Measurements from ENCODE around the gene RCAN2. TPM values are rescaled to one million over a fixed set of nuclear protein-coding genes. Genes with fewer than 3 reads are reported as not detected.

The RCAN2 gene
- polyA plus RNA-seq, 4 donors = 0.67 to 8.7 (median 4.0) TPM

- Histone ChIP-seq H3K36me3 (ENCODE audit: control insufficient read depth in 3 of 3, insufficient read depth in 2 of 3, low read depth in 1 of 3, low read length in 3 of 3) (no peaks in the 10 kb centered on the region), H3K9me3 (ENCODE audit: control insufficient read depth in 2 of 2, insufficient read depth in 1 of 2, low read depth in 1 of 2, low read length in 1 of 2) (no peaks in the 10 kb centered on the region), H3K4me1 (ENCODE audit: control insufficient read depth in 3 of 3, insufficient read depth in 2 of 3, low read depth in 1 of 3, low read length in 2 of 3) (peaks cover 0 to 8% (median 0%) of the 10 kb centered on the region in 3 donors), H3K4me3 (ENCODE audit: low read depth in 1 of 3, low read length in 3 of 3) (no peak overlapping the region), H3K27me3 (ENCODE audit: control insufficient read depth in 3 of 3, insufficient read depth in 3 of 3, low read length in 3 of 3) (no peaks in the 10 kb centered on the region), H3K27ac (ENCODE audit: low read depth in 1 of 3, low read length in 2 of 3) (no peak overlapping the region)
- no peak for DNase-seq
- 71 to 81% (median 78%) methylated on average over 5 of the region's 5 CpGs for WGBS, 3 donors
- FAIRE-seq = no peak
These were observed 134.7 kb downstream of the RCAN2 start for GRCh38 chr6:46356543-46356942.

GRCh38 chr6:46353528-46353927 is 137.7 kb downstream of the RCAN2 start:
- DNase-seq (no peak), FAIRE-seq (no peak)
- peaks cover 0 to 8% (median 0%) of the 10 kb centered on the region in 3 donors for H3K4me1 ChIP-seq (ENCODE audit: control insufficient read depth in 3 of 3, insufficient read depth in 2 of 3, low read depth in 1 of 3, low read length in 2 of 3)
- H3K4me3 ChIP-seq (ENCODE audit: low read depth in 1 of 3, low read length in 3 of 3) = no peak overlapping the region
- WGBS, 3 donors = 63 to 90% (median 83%) methylated on average over 3 of the region's 3 CpGs
- H3K36me3 ChIP-seq (ENCODE audit: control insufficient read depth in 3 of 3, insufficient read depth in 2 of 3, low read depth in 1 of 3, low read length in 3 of 3) = no peaks in the 10 kb centered on the region
- H3K27me3 ChIP-seq (ENCODE audit: control insufficient read depth in 3 of 3, insufficient read depth in 3 of 3, low read length in 3 of 3) = no peaks in the 10 kb centered on the region
- H3K9me3 ChIP-seq (ENCODE audit: control insufficient read depth in 2 of 2, insufficient read depth in 1 of 2, low read depth in 1 of 2, low read length in 1 of 2) = no peaks in the 10 kb centered on the region
- no peak overlapping the region for H3K27ac ChIP-seq (ENCODE audit: low read depth in 1 of 3, low read length in 2 of 3)

GRCh38 chr6:46352541-46353268 is 138.5 kb downstream of the RCAN2 start:
- no peak for FAIRE-seq
- WGBS, 3 donors = 90 to 94% (median 93%) methylated on average over 2 of the region's 2 CpGs
- H3K9me3 ChIP-seq (ENCODE audit: control insufficient read depth in 2 of 2, insufficient read depth in 1 of 2, low read depth in 1 of 2, low read length in 1 of 2) = no peaks in the 10 kb centered on the region
- no peak overlapping the region for H3K27ac ChIP-seq (ENCODE audit: low read depth in 1 of 3, low read length in 2 of 3)
- H3K27me3 ChIP-seq (ENCODE audit: control insufficient read depth in 3 of 3, insufficient read depth in 3 of 3, low read length in 3 of 3) = no peaks in the 10 kb centered on the region
- H3K36me3 ChIP-seq (ENCODE audit: control insufficient read depth in 3 of 3, insufficient read depth in 2 of 3, low read depth in 1 of 3, low read length in 3 of 3) = no peaks in the 10 kb centered on the region
- peaks cover 0 to 3% (median 0%) of the 10 kb centered on the region in 3 donors for H3K4me1 ChIP-seq (ENCODE audit: control insufficient read depth in 3 of 3, insufficient read depth in 2 of 3, low read depth in 1 of 3, low read length in 2 of 3)
- no peak overlapping the region for H3K4me3 ChIP-seq (ENCODE audit: low read depth in 1 of 3, low read length in 3 of 3)
- no peak for DNase-seq

- H3K27me3 ChIP-seq (ENCODE audit: control insufficient read depth in 3 of 3, insufficient read depth in 3 of 3, low read length in 3 of 3) = no peaks in the 10 kb centered on the region
- no peak for FAIRE-seq
- no peak overlapping the region for H3K4me3 ChIP-seq (ENCODE audit: low read depth in 1 of 3, low read length in 3 of 3)
- no peaks in the 10 kb centered on the region for H3K36me3 ChIP-seq (ENCODE audit: control insufficient read depth in 3 of 3, insufficient read depth in 2 of 3, low read depth in 1 of 3, low read length in 3 of 3)
- no peaks in the 10 kb centered on the region for H3K4me1 ChIP-seq (ENCODE audit: control insufficient read depth in 3 of 3, insufficient read depth in 2 of 3, low read depth in 1 of 3, low read length in 2 of 3)
- DNase-seq = no peak
- H3K27ac ChIP-seq (ENCODE audit: low read depth in 1 of 3, low read length in 2 of 3) = no peak overlapping the region
- 50 to 65% (median 58%) methylated on average over 1 of the region's 1 CpG for WGBS, 3 donors
- H3K9me3 ChIP-seq (ENCODE audit: control insufficient read depth in 2 of 2, insufficient read depth in 1 of 2, low read depth in 1 of 2, low read length in 1 of 2) = no peaks in the 10 kb centered on the region
These were observed 140.5 kb downstream of the RCAN2 start for GRCh38 chr6:46350714-46351113.

GRCh38 chr6:46347669-46348068 is 143.6 kb downstream of the RCAN2 start:
- peak in 1 of 2 donors; percentile 31 for DNase-seq
- Histone ChIP-seq H3K27me3 (ENCODE audit: control insufficient read depth in 3 of 3, insufficient read depth in 3 of 3, low read length in 3 of 3) (no peaks in the 10 kb centered on the region), H3K4me1 (ENCODE audit: control insufficient read depth in 3 of 3, insufficient read depth in 2 of 3, low read depth in 1 of 3, low read length in 2 of 3) (no peaks in the 10 kb centered on the region), H3K9me3 (ENCODE audit: control insufficient read depth in 2 of 2, insufficient read depth in 1 of 2, low read depth in 1 of 2, low read length in 1 of 2) (no peaks in the 10 kb centered on the region), H3K36me3 (ENCODE audit: control insufficient read depth in 3 of 3, insufficient read depth in 2 of 3, low read depth in 1 of 3, low read length in 3 of 3) (no peaks in the 10 kb centered on the region), H3K27ac (ENCODE audit: low read depth in 1 of 3, low read length in 2 of 3) (no peak overlapping the region), H3K4me3 (ENCODE audit: low read depth in 1 of 3, low read length in 3 of 3) (no peak overlapping the region)
- no peak for FAIRE-seq
- WGBS, 3 donors = 20 to 65% (median 53%) methylated on average over 3 of the region's 3 CpGs

- 87 to 96% (median 91%) methylated on average over 2 of the region's 2 CpGs for WGBS, 3 donors
- no peaks in the 10 kb centered on the region for H3K4me1 ChIP-seq (ENCODE audit: control insufficient read depth in 3 of 3, insufficient read depth in 2 of 3, low read depth in 1 of 3, low read length in 2 of 3)
- H3K27me3 ChIP-seq (ENCODE audit: control insufficient read depth in 3 of 3, insufficient read depth in 3 of 3, low read length in 3 of 3) = no peaks in the 10 kb centered on the region
- DNase-seq = no peak
- no peak for FAIRE-seq
- no peak overlapping the region for H3K27ac ChIP-seq (ENCODE audit: low read depth in 1 of 3, low read length in 2 of 3)
- no peaks in the 10 kb centered on the region for H3K36me3 ChIP-seq (ENCODE audit: control insufficient read depth in 3 of 3, insufficient read depth in 2 of 3, low read depth in 1 of 3, low read length in 3 of 3)
- no peaks in the 10 kb centered on the region for H3K9me3 ChIP-seq (ENCODE audit: control insufficient read depth in 2 of 2, insufficient read depth in 1 of 2, low read depth in 1 of 2, low read length in 1 of 2)
- H3K4me3 ChIP-seq (ENCODE audit: low read depth in 1 of 3, low read length in 3 of 3) = no peak overlapping the region
These were observed 151.0 kb downstream of the RCAN2 start for GRCh38 chr6:46340246-46340645.

GRCh38 chr6:46338131-46338530 is 153.1 kb downstream of the RCAN2 start:
- Histone ChIP-seq H3K4me3 (ENCODE audit: low read depth in 1 of 3, low read length in 3 of 3) (no peak overlapping the region), H3K4me1 (ENCODE audit: control insufficient read depth in 3 of 3, insufficient read depth in 2 of 3, low read depth in 1 of 3, low read length in 2 of 3) (no peaks in the 10 kb centered on the region), H3K27me3 (ENCODE audit: control insufficient read depth in 3 of 3, insufficient read depth in 3 of 3, low read length in 3 of 3) (no peaks in the 10 kb centered on the region), H3K9me3 (ENCODE audit: control insufficient read depth in 2 of 2, insufficient read depth in 1 of 2, low read depth in 1 of 2, low read length in 1 of 2) (no peaks in the 10 kb centered on the region), H3K27ac (ENCODE audit: low read depth in 1 of 3, low read length in 2 of 3) (no peak overlapping the region), H3K36me3 (ENCODE audit: control insufficient read depth in 3 of 3, insufficient read depth in 2 of 3, low read depth in 1 of 3, low read length in 3 of 3) (no peaks in the 10 kb centered on the region)
- no peak for FAIRE-seq
- WGBS, 3 donors = 60 to 78% (median 69%) methylated on average over 2 of the region's 2 CpGs
- DNase-seq = no peak

- WGBS, 3 donors = 96 to 97% (median 97%) methylated on average over 3 of the region's 3 CpGs
- Histone ChIP-seq H3K4me1 (ENCODE audit: control insufficient read depth in 3 of 3, insufficient read depth in 2 of 3, low read depth in 1 of 3, low read length in 2 of 3) (no peaks in the 10 kb centered on the region), H3K4me3 (ENCODE audit: low read depth in 1 of 3, low read length in 3 of 3) (no peak overlapping the region), H3K27me3 (ENCODE audit: control insufficient read depth in 3 of 3, insufficient read depth in 3 of 3, low read length in 3 of 3) (no peaks in the 10 kb centered on the region), H3K9me3 (ENCODE audit: control insufficient read depth in 2 of 2, insufficient read depth in 1 of 2, low read depth in 1 of 2, low read length in 1 of 2) (no peaks in the 10 kb centered on the region), H3K27ac (ENCODE audit: low read depth in 1 of 3, low read length in 2 of 3) (no peak overlapping the region), H3K36me3 (ENCODE audit: control insufficient read depth in 3 of 3, insufficient read depth in 2 of 3, low read depth in 1 of 3, low read length in 3 of 3) (no peaks in the 10 kb centered on the region)
- FAIRE-seq (no peak), DNase-seq (no peak)
These were observed 156.8 kb downstream of the RCAN2 start for GRCh38 chr6:46334442-46334841.

GRCh38 chr6:46333481-46333880 is 157.8 kb downstream of the RCAN2 start:
- H3K36me3 ChIP-seq (ENCODE audit: control insufficient read depth in 3 of 3, insufficient read depth in 2 of 3, low read depth in 1 of 3, low read length in 3 of 3) = no peaks in the 10 kb centered on the region
- H3K4me1 ChIP-seq (ENCODE audit: control insufficient read depth in 3 of 3, insufficient read depth in 2 of 3, low read depth in 1 of 3, low read length in 2 of 3) = no peaks in the 10 kb centered on the region
- DNase-seq = no peak
- no peak overlapping the region for H3K4me3 ChIP-seq (ENCODE audit: low read depth in 1 of 3, low read length in 3 of 3)
- H3K9me3 ChIP-seq (ENCODE audit: control insufficient read depth in 2 of 2, insufficient read depth in 1 of 2, low read depth in 1 of 2, low read length in 1 of 2) = no peaks in the 10 kb centered on the region
- H3K27ac ChIP-seq (ENCODE audit: low read depth in 1 of 3, low read length in 2 of 3) = no peak overlapping the region
- H3K27me3 ChIP-seq (ENCODE audit: control insufficient read depth in 3 of 3, insufficient read depth in 3 of 3, low read length in 3 of 3) = no peaks in the 10 kb centered on the region
- WGBS, 3 donors = 96 to 100% (median 100%) methylated on average over 1 of the region's 1 CpG
- FAIRE-seq = no peak

All from small intestine (tissue), 7 donors.